IMR-90 (cell line): Measurements from ENCODE around the gene BRAP. TPM values are rescaled to one million over a fixed set of nuclear protein-coding genes. Genes with fewer than 3 reads are reported as not detected.

Experiments
- ATAC-seq: fragments of 200-7000 bp; cut with Tn5 transposase; 2 replicates; pipeline ENCODE4 v1.9.1; 2020; ENCODE audit warnings: low read depth, mild to moderate bottlenecking, moderate library complexity
- BruUV-seq: library from RNA; stranded (reverse); fragments of 400-500 nt; replicated peaks from 2 replicates; lab custom pipeline; 2021; lab: Mats Ljungman, UMichigan
- CTCF ChIA-PET: fragments of 300-600 bp; formaldehyde crosslinking; extraction: SDS; loops from one replicate; lab custom pipeline; 2021; ENCODE audit warnings: antibody characterized with exemption; lab: Yijun Ruan, JAX
- POLR2A ChIA-PET: fragments of 300-600 bp; sonication (Branson Sonifier 250); formaldehyde crosslinking; loops from one replicate; lab custom pipeline; 2022; ENCODE audit warnings: antibody characterized with exemption; ENCODE audit not compliant: unreplicated experiment; lab: Charles Lee
- DNase-seq: peaks from one replicate; pipeline ENCODE4 v3.0.0; 2013
- H2AFZ ChIP-seq: replicated peaks from 2 replicates; pipeline ENCODE3; 2013; ENCODE audit warnings: low read length, mild to moderate bottlenecking; ENCODE audit not compliant: poor library complexity
- H2AK5ac ChIP-seq: 2 replicates; pipeline ENCODE4 v1.6.1; 2013; ENCODE audit warnings: low read depth, low read length, inconsistent platforms
- H2AK9ac ChIP-seq: replicated peaks from 2 replicates; pipeline ENCODE3; 2013; ENCODE audit warnings: mild to moderate bottlenecking, low read depth, low read length, moderate library complexity; ENCODE audit not compliant: poor library complexity
- H2BK120ac ChIP-seq: 2 replicates; pipeline ENCODE4 v1.6.1; 2013; ENCODE audit warnings: low read depth, low read length, inconsistent platforms
- H2BK15ac ChIP-seq: 3 replicates; pipeline ENCODE4 v1.6.1; 2013; ENCODE audit warnings: low read depth, low read length, inconsistent platforms
- H2BK20ac ChIP-seq: 2 replicates; pipeline ENCODE4 v1.6.1; 2013; ENCODE audit warnings: low read depth, mild to moderate bottlenecking, inconsistent platforms, low read length, moderate library complexity
- H2BK5ac ChIP-seq: 2 replicates; pipeline ENCODE4 v1.6.1; 2013; ENCODE audit warnings: mild to moderate bottlenecking, low read depth, low read length, inconsistent platforms; ENCODE audit not compliant: poor library complexity, severe bottlenecking
- H3K14ac ChIP-seq: replicated peaks from 2 replicates; pipeline ENCODE4 v1.6.1; 2013; ENCODE audit warnings: low read depth, low read length, inconsistent platforms
- H3K18ac ChIP-seq: 2 replicates; pipeline ENCODE4 v1.6.1; 2013; ENCODE audit warnings: low read depth, low read length, control low read depth
- H3K23ac ChIP-seq: 2 replicates; pipeline ENCODE4 v1.6.1; 2013; ENCODE audit warnings: low read depth, low read length, inconsistent platforms
- H3K27ac ChIP-seq: 2 replicates; pipeline ENCODE4 v1.5.1; 2013; ENCODE audit warnings: mild to moderate bottlenecking, control low read depth, low read length; ENCODE audit not compliant: insufficient read depth
- H3K27me3 ChIP-seq: 2 replicates; pipeline ENCODE4 v1.6.1; 2013; ENCODE audit warnings: low read length; ENCODE audit not compliant: control insufficient read depth, insufficient read depth
- H3K36me3 ChIP-seq: 2 replicates; pipeline ENCODE4 v1.6.1; 2013; ENCODE audit warnings: low read length, mixed read lengths; ENCODE audit not compliant: control insufficient read depth, insufficient read depth
- H3K4ac ChIP-seq: 2 replicates; pipeline ENCODE4 v1.6.1; 2013; ENCODE audit warnings: low read depth, low read length, inconsistent platforms
- H3K4me1 ChIP-seq: 2 replicates; pipeline ENCODE4 v1.6.1; 2013; ENCODE audit warnings: low read length, mixed read lengths; ENCODE audit not compliant: control insufficient read depth, insufficient read depth
- H3K4me2 ChIP-seq: 2 replicates; pipeline ENCODE4 v1.6.1; 2013; ENCODE audit warnings: low read depth, mild to moderate bottlenecking, control low read depth, low read length, moderate library complexity
- H3K4me3 ChIP-seq: 2 replicates; pipeline ENCODE4 v1.5.1; 2013; ENCODE audit warnings: low read depth, mild to moderate bottlenecking, control low read depth, low read length, moderate library complexity; ENCODE audit not compliant: insufficient read depth
- H3K56ac ChIP-seq: 2 replicates; pipeline ENCODE4 v1.6.1; 2013; ENCODE audit warnings: low read length, inconsistent platforms; ENCODE audit not compliant: insufficient read depth; ENCODE audit errors: extremely low read depth
- H3K79me1 ChIP-seq, 2 experiments: 2 replicates each; pipeline ENCODE4 v1.6.1; 2013; ENCODE audit warnings: low read length in 2 of 2, inconsistent platforms in 1 of 2, low read depth in 1 of 2
- H3K9ac ChIP-seq: 2 replicates; pipeline ENCODE4 v1.6.1; 2013; ENCODE audit warnings: low read depth, low read length, control low read depth
- H3K9me1 ChIP-seq: 2 replicates; pipeline ENCODE4 v1.6.1; 2013; ENCODE audit warnings: low read length, inconsistent platforms; ENCODE audit not compliant: insufficient read depth
- H3K9me3 ChIP-seq: 2 replicates; pipeline ENCODE4 v1.6.1; 2013; ENCODE audit warnings: low read length; ENCODE audit not compliant: control insufficient read depth, insufficient read depth
- H4K20me1 ChIP-seq: 2 replicates; pipeline ENCODE4 v1.6.1; 2013; ENCODE audit warnings: low read length, inconsistent platforms; ENCODE audit not compliant: insufficient read depth
- H4K5ac ChIP-seq: 2 replicates; pipeline ENCODE4 v1.6.1; 2013; ENCODE audit warnings: mild to moderate bottlenecking, low read depth, low read length, control low read depth
- H4K8ac ChIP-seq, 2 experiments: 2 replicates each; pipeline ENCODE4 v1.6.1; 2013; ENCODE audit warnings: low read depth in 2 of 2, low read length in 2 of 2, control low read depth in 1 of 2, inconsistent platforms in 1 of 2
- H4K91ac ChIP-seq: 2 replicates; pipeline ENCODE4 v1.6.1; 2013; ENCODE audit warnings: low read depth, low read length, inconsistent platforms; ENCODE audit not compliant: insufficient read depth
- CTCF ChIP-seq: conservative IDR thresholded peaks from 2 replicates; pipeline ENCODE4 v1.5.1; 2012; ENCODE audit warnings: mild to moderate bottlenecking, low read depth, low read length, improper control_type of control experiment
- POLR2A ChIP-seq: IDR thresholded peaks from 2 replicates; pipeline ENCODE4 v1.6.1; 2012; ENCODE audit warnings: mild to moderate bottlenecking, low read depth, low read length
- WGBS, 2 experiments: methylation state at CpG; one replicate each; pipeline versions ENCODE4 v1.1.5 to v1.1.7; 2013; ENCODE audit warnings: missing lambda C conversion rate in 2 of 2; ENCODE audit not compliant: insufficient read length in 1 of 2; ENCODE audit errors: extremely low coverage in 2 of 2; 5-methylcytosine and 5-hydroxymethylcytosine counted together
- dilution Hi-C: fragments of 300-500 bp; cut with HindIII; formaldehyde crosslinking; loops from one replicate; pipeline ENCODE4 v1.14.3; 2018; ENCODE audit warnings: low sequenced_read_pairs; ENCODE audit not compliant: unreplicated experiment
- in situ Hi-C: fragments of 300-500 bp; cut with MboI; formaldehyde crosslinking; loops from 3 replicates; pipeline ENCODE4 v1.14.3; 2019; ENCODE audit warnings: low sequenced_read_pairs, inconsistent platforms, mixed read lengths
- intact Hi-C: fragments of 100-400 bp; cut with micrococcal nuclease; formaldehyde crosslinking; loops from 2 replicates; pipeline ENCODE4 v1.10.0; 2022
- polyA plus RNA-seq, 3 experiments: library from polyadenylated mRNA; depleted of rRNA; stranded (reverse); fragments of >200 nt; gene quantifications; 2 replicates each; pipeline ENCODE4 v1.2.3, GENCODE V29; 2012; ENCODE audit warnings: low replicate concordance in 1 of 3
- total RNA-seq: library from RNA; depleted of rRNA; stranded (reverse); fragments of >200 nt; gene quantifications from 2 replicates; pipeline ENCODE4 v1.2.3, GENCODE V29; 2012

The BRAP gene
- total and polyA plus RNA-seq, 2 of the 4 experiments (the other 2 are of a cell fraction) = 10.3 to 17.2 TPM

- peak overlapping the region; percentile 74; the same call in 1 of the 2 replicates for H3K18ac ChIP-seq
- no peak overlapping the region for H2AFZ ChIP-seq
- H2BK5ac ChIP-seq = peak overlapping the region; percentile 35
- H3K27me3 ChIP-seq = no peaks in the 10 kb centered on the region
- peaks cover 24% of the 10 kb centered on the region for H3K36me3 ChIP-seq
- H3K9me1 ChIP-seq = peaks cover 21% of the 10 kb centered on the region
- DNase-seq = no peak
- H2AK9ac ChIP-seq = no peak overlapping the region
- no peak overlapping the region for H2BK120ac ChIP-seq
- in situ Hi-C loops (no loop called here), intact Hi-C loops (loop anchor here (1.0 kb wide), 1 partner anchor 44 kb away; the partner anchor contains the start of gene ATXN2), dilution Hi-C loops (no loop called here)
- no peak overlapping the region for H3K9ac ChIP-seq
- H3K9me3 ChIP-seq = no peaks in the 10 kb centered on the region
- H3K23ac ChIP-seq = no peak overlapping the region
- H3K14ac ChIP-seq = no peak overlapping the region
- no peak overlapping the region for H4K91ac ChIP-seq
- no peak overlapping the region for H3K4ac ChIP-seq
- H2AK5ac ChIP-seq = no peak overlapping the region
- H3K56ac ChIP-seq = no peak overlapping the region
- POLR2A ChIA-PET = no interaction called here
- H3K4me1 ChIP-seq = peaks cover 16% of the 10 kb centered on the region
- CTCF ChIA-PET = no interaction called here
- peak overlapping the region in 1 of 2 experiments; percentile 18; a peak in 1 of 4 replicates for H4K8ac ChIP-seq
- no peak overlapping the region for H3K27ac ChIP-seq
- peaks cover 28% of the 10 kb centered on the region; the same call in 1 of the 2 replicates for H4K20me1 ChIP-seq
- peak overlapping the region; percentile 27; the same call in 1 of the 2 replicates for H4K5ac ChIP-seq
- H3K4me3 ChIP-seq = no peak overlapping the region
- H2BK15ac ChIP-seq = no peak overlapping the region
- peak overlapping the region; percentile 9; the same call in 1 of the 2 replicates for H3K4me2 ChIP-seq
- no peak overlapping the region for H2BK20ac ChIP-seq
- peaks cover 6 to 56% of the 10 kb centered on the region in 2 experiments; a peak in 3 of 4 replicates for H3K79me1 ChIP-seq
- no CpG with 5 or more reads among the region's 4 CpGs for WGBS, 2 experiments
- BruUV-seq = TSS peak; percentile 71
- TF ChIP-seq CTCF (peak; percentile 38; the same call in 1 of the 2 replicates), POLR2A (no peak)
- no peak for ATAC-seq
Measured at GRCh38 chr12:111642681-111643426, 42.9 kb downstream of the BRAP start.
